A549 (cell line): ENCODE measurements around the gene ELN. TPM values are rescaled to one million over a fixed set of nuclear protein-coding genes. Genes with fewer than 3 reads are reported as not detected.
A peak's percentile ranks its signal among the peaks of the same experiment; 100 is the strongest.

Experiments
- ATAC-seq, 2 experiments: fragments of 200-7000 bp in 1 of 2; fragments of >200 bp in 1 of 2; cut with Nextera tagmentation in 1 of 2; cut with Tn5 transposase in 1 of 2; 3 replicates each; pipeline versions ENCODE4 v1.8.0 to v1.9.1; 2018 to 2020; ENCODE audit warnings: mild to moderate bottlenecking in 1 of 2, moderate library complexity in 1 of 2
- CTCF ChIA-PET: fragments of 300-600 bp; sonication (Branson Sonifier 250); formaldehyde crosslinking; extraction: SDS; loops from one replicate; lab custom pipeline; 2021; ENCODE audit warnings: antibody characterized with exemption, inconsistent platforms; lab: Yijun Ruan, JAX
- POLR2A ChIA-PET: fragments of 350-600 bp; formaldehyde crosslinking; extraction: SDS; loops from one replicate; lab custom pipeline; 2021; ENCODE audit warnings: antibody characterized with exemption, inconsistent platforms; lab: Yijun Ruan, JAX
- DNase-seq, 2 experiments: peaks; one replicate each; pipeline versions ENCODE4 v3.0.0 to v3.0.0-alpha.2; 2011 to 2016; ENCODE audit warnings: low read depth in 1 of 2, low spot score in 1 of 2
- FAIRE-seq: peaks from 2 replicates; lab custom pipeline; 2011; peaks lifted over from hg19 to GRCh38; lab: Jason Lieb, UNC
- H3K27ac ChIP-seq, 2 experiments: fragments of >200 bp; sonication (Bioruptor Twin); formaldehyde crosslinking; 3 replicates each; pipeline ENCODE4 v1.5.1; 2016 to 2017
- H3K4me1 ChIP-seq: fragments of >200 bp; sonication (Bioruptor Twin); formaldehyde crosslinking; 3 replicates; pipeline ENCODE4 v1.6.1; 2016
- H3K4me2 ChIP-seq: fragments of >200 bp; sonication (Bioruptor Twin); formaldehyde crosslinking; 3 replicates; pipeline ENCODE4 v1.6.1; 2016
- H3K4me3 ChIP-seq: fragments of >200 bp; sonication (Bioruptor Twin); formaldehyde crosslinking; 3 replicates; pipeline ENCODE4 v1.5.1; 2016
- H3K9me3 ChIP-seq: fragments of >200 bp; sonication (Bioruptor Twin); formaldehyde crosslinking; 3 replicates; pipeline ENCODE4 v1.6.1; 2016
- ATOH8 ChIP-seq: fragments of 250-450 bp; sonication (Bioruptor Pico); IDR thresholded peaks from 2 replicates; pipeline ENCODE4 v1.5.0; 2020; ENCODE audit warnings: low read depth, mild to moderate bottlenecking, moderate library complexity
- CEBPB ChIP-seq, 2 experiments: fragments of >200 bp in 1 of 2; sonication (Bioruptor Twin) in 1 of 2; formaldehyde crosslinking in 1 of 2; IDR thresholded peaks; 2 replicates each; pipeline ENCODE4 v1.6.1; 2012 to 2016
- CTCF ChIP-seq: fragments of >200 bp; sonication (Bioruptor Twin); formaldehyde crosslinking; IDR thresholded peaks from 3 replicates; pipeline ENCODE4 v1.5.1; 2016
- EHF ChIP-seq: fragments of 250-450 bp; sonication (Bioruptor Pico); IDR thresholded peaks from 2 replicates; pipeline ENCODE4 v1.5.0; 2020; ENCODE audit warnings: mild to moderate bottlenecking
- ELK1 ChIP-seq: fragments of 150-350 bp; IDR thresholded peaks from 2 replicates; pipeline ENCODE4 v1.6.1; 2014; ENCODE audit warnings: low read depth, mild to moderate bottlenecking, low read length
- EP300 ChIP-seq, 2 experiments: fragments of >200 bp; sonication (Bioruptor Twin); formaldehyde crosslinking; IDR thresholded peaks; 2 replicates in 1 of 2; 3 replicates in 1 of 2; pipeline ENCODE4 v1.6.1; 2016 to 2017
- GATA3 ChIP-seq: IDR thresholded peaks from 2 replicates; pipeline ENCODE4 v1.6.1; 2012; ENCODE audit warnings: borderline replicate concordance
- HOXA7 ChIP-seq: fragments of 250-450 bp; sonication (Bioruptor Pico); IDR thresholded peaks from 2 replicates; pipeline ENCODE4 v1.5.0; 2020; ENCODE audit warnings: mild to moderate bottlenecking, moderate library complexity
- HOXB13 ChIP-seq: fragments of 250-450 bp; sonication (Bioruptor Pico); IDR thresholded peaks from 2 replicates; pipeline ENCODE4 v1.5.0; 2020; ENCODE audit warnings: low read depth, mild to moderate bottlenecking, moderate library complexity
- MAFK ChIP-seq: fragments of 450-650 bp; IDR thresholded peaks from 2 replicates; pipeline ENCODE4 v1.6.1; 2014; ENCODE audit not compliant: partially characterized antibody
- MYC ChIP-seq: IDR thresholded peaks from 2 replicates; pipeline ENCODE4 v1.6.1; 2012; ENCODE audit warnings: mild to moderate bottlenecking, inconsistent platforms, low read length, improper control_type of control experiment, borderline replicate concordance
- NFE2L2 ChIP-seq: fragments of 150-350 bp; conservative IDR thresholded peaks from 2 replicates; pipeline ENCODE4 v1.6.1; 2014; ENCODE audit warnings: low read length
- POLR2A ChIP-seq: IDR thresholded peaks from 2 replicates; pipeline ENCODE4 v1.6.1; 2012; ENCODE audit warnings: mild to moderate bottlenecking, low read length
- REST ChIP-seq: fragments of 200-600 bp; sonication (generic); IDR thresholded peaks from 2 replicates; pipeline ENCODE4 v1.6.1; 2016; ENCODE audit warnings: antibody characterized with exemption, mild to moderate bottlenecking, moderate library complexity
- USF2 ChIP-seq: fragments of 450-650 bp; IDR thresholded peaks from 2 replicates; pipeline ENCODE4 v1.6.1; 2014; ENCODE audit warnings: antibody characterized with exemption
- ZFP36 ChIP-seq: fragments of 450-650 bp; IDR thresholded peaks from 2 replicates; pipeline ENCODE4 v1.6.1; 2014; ENCODE audit warnings: borderline replicate concordance; ENCODE audit not compliant: partially characterized antibody
- ZNF302 ChIP-seq: fragments of 250-450 bp; sonication (Bioruptor Pico); IDR thresholded peaks from 2 replicates; pipeline ENCODE4 v1.9.0; 2021; ENCODE audit warnings: inconsistent platforms, mild to moderate bottlenecking, moderate library complexity
- WGBS: methylation state at CpG from one replicate; pipeline ENCODE4 v1.1.6; 2017; ENCODE audit errors: missing lambda C conversion rate; 5-methylcytosine and 5-hydroxymethylcytosine counted together
- polyA plus RNA-seq, 4 experiments: library from polyadenylated mRNA; depleted of rRNA in 3 of 4; stranded (reverse); fragments of >200 nt; fragmentation: RNase III in 1 of 4; extraction: RNeasy Plus Mini Kit Qiagen cat#74134 plus additional on column Dnase treatment in 1 of 4; gene quantifications; 2 replicates in 3 of 4; 3 replicates in 1 of 4; pipeline ENCODE4 v1.2.3, GENCODE V29; 2011 to 2017

The ELN gene
- polyA plus RNA-seq, 2 of the 4 experiments (the other 2 are of a cell fraction), result 0.09 to 0.16 TPM

- Histone ChIP-seq H3K9me3 (peaks cover 9% of the 10 kb centered on the region; the same call in 1 of the 3 replicates), H3K4me2 (peak overlapping the region; percentile 98), H3K4me1 (peaks cover 37% of the 10 kb centered on the region), H3K4me3 (no peak overlapping the region), H3K27ac (peak overlapping the region; percentile 96 to 97)
- FAIRE-seq (no peak), ATAC-seq (peak in 1 of 2 experiments; percentile 10; a peak in 3 of 6 replicates), DNase-seq (no peak)
- CTCF ChIA-PET, result interaction anchor here (0.6 to 2.2 kb wide), 3 partner anchors 108 to 565 kb away, joined by 3 to 6 read pairs (median 3); partner anchors contain the start of gene GTF2I
- WGBS, result 88% methylated on average over 9 of the region's 12 CpGs
- TF ChIP-seq CTCF (no peak), ZFP36 (no peak), EP300 (IDR thresholded peaks at IDR 0.05) (no peak), USF2 (no peak), ATOH8 (CRISPR knock-in tag) (no peak), HOXB13 (CRISPR knock-in tag) (no peak), MAFK (no peak), NFE2L2 (no peak), HOXA7 (no peak), POLR2A (no peak)
- POLR2A ChIA-PET, result interaction anchor here (0.9 kb wide), 1 partner anchor 81 kb away, joined by 3 read pairs; the partner anchor contains the start of gene EIF4H
Measured at GRCh38 chr7:74092964-74093471, 65.0 kb downstream of the ELN start.

GRCh38 chr7:74093671-74094223, 65.8 kb downstream of the ELN start:
- ATAC-seq (peak; percentile 35 to 59; a peak in 5 of 6 replicates), FAIRE-seq (no peak), DNase-seq (no peak)
- Histone ChIP-seq H3K27ac (peak overlapping the region; percentile 96 to 97), H3K4me3 (no peak overlapping the region), H3K4me1 (peaks cover 37% of the 10 kb centered on the region), H3K4me2 (peak overlapping the region; percentile 98), H3K9me3 (peaks cover 9% of the 10 kb centered on the region; the same call in 1 of the 3 replicates)
- POLR2A ChIA-PET, result interaction anchor here (0.6 to 1.7 kb wide), 3 partner anchors 11 to 80 kb away, joined by 3 to 7 read pairs (median 3); partner anchors contain the start of genes EIF4H and LIMK1
- CTCF ChIA-PET, result interaction anchor here (1.1 to 1.5 kb wide), 3 partner anchors 9 to 107 kb away, joined by 3 read pairs; no protein-coding TSS in a partner anchor
- no peak for TF ChIP-seq MYC
- TF ChIP-seq REST, result no peak
- no peak for TF ChIP-seq CEBPB (IDR thresholded peaks at IDR 0.05)
- no peak for TF ChIP-seq USF2
- no peak for TF ChIP-seq ZNF302 (CRISPR knock-in tag)
- TF ChIP-seq ELK1, result no peak
- TF ChIP-seq EHF (CRISPR knock-in tag), result no peak
- no peak for TF ChIP-seq GATA3
- 39% methylated on average over 2 of the region's 15 CpGs for WGBS
